Activated naive CD8-positive, alpha-beta T cell (primary cell): Measurements from ENCODE around the gene MAPK7.

Experiments used
- H3K27ac Mint-ChIP-seq: one replicate; pipeline ENCODE4 v1.8.0; 2021; ENCODE audit warnings: mixed read lengths
- H3K27me3 Mint-ChIP-seq: one replicate; pipeline ENCODE4 v1.8.0; 2021; ENCODE audit warnings: mixed read lengths
- H3K36me3 Mint-ChIP-seq: one replicate; pipeline ENCODE4 v1.8.0; 2021; ENCODE audit warnings: mixed read lengths
- H3K4me1 Mint-ChIP-seq: one replicate; pipeline ENCODE4 v1.8.0; 2021; ENCODE audit warnings: low read depth, mixed read lengths
- H3K4me3 Mint-ChIP-seq: one replicate; pipeline ENCODE4 v1.8.0; 2021; ENCODE audit warnings: mild to moderate bottlenecking, mixed read lengths
- H3K9me3 Mint-ChIP-seq: one replicate; pipeline ENCODE4 v1.8.0; 2021; ENCODE audit warnings: low read depth, mixed read lengths

Gene MAPK7

DNA sequence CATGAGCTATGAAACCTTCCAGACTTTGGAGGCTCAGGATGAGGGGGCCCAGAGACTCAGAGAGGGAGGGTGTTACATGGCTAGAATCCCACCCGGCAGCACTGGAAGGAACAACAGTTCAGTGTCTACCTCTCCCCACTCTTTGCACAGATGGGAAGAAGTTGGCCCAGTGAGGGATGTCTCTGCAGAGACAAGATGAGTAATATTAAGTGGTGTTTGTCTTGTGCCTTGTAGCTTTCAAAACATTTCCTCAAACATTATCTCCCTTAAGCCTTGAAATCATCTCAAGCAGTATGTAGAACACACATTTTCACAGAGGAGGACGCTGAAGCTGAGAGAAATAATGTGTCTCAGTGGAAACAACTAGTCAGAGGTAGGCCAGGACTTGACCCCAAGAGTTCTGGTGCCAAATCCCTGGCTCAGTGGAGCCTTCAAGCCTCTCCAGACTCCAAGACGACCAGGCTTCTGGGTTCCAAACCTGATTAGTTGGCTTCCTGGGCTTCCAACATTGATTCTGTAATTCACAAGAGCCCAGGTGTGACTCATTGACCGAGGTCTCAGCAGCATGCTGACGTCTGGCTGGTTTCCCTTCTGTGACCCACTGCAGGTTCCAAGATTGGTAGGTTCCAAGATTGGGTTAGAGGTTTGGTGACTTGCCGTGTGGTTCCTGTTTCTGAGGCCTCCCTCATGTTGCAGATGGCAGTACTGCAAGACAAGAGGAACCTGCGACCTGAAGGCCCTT lies 40.1 kb downstream of the MAPK7 start:
- no peak overlapping the region for H3K27ac Mint-ChIP-seq
- no peaks in the 10 kb centered on the region for H3K9me3 Mint-ChIP-seq
- peaks cover 2% of the 10 kb centered on the region for H3K27me3 Mint-ChIP-seq
- H3K4me3 Mint-ChIP-seq = no peak overlapping the region
- no peaks in the 10 kb centered on the region for H3K4me1 Mint-ChIP-seq
- no peaks in the 10 kb centered on the region for H3K36me3 Mint-ChIP-seq

DNA sequence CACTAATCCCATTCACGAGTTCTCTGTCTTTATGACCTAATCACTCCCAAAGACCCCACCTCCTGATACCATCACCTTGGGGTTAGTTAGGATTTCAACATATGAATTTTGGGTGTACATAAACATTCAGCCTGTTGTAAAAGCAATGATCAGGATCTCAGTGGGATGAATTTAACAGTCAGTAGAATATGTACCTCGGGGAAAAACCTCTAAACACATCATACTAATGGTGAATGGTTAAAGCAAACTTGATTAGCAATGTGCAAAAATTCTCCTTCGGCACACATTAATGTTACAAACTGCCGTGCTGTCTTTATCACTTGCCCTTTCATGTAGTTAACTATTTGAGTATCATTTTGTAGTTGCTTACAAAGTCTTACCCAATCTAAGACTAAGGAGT lies 42.9 kb downstream of the MAPK7 start:
- no peaks in the 10 kb centered on the region for H3K36me3 Mint-ChIP-seq
- no peak overlapping the region for H3K27ac Mint-ChIP-seq
- H3K4me3 Mint-ChIP-seq = no peak overlapping the region
- H3K27me3 Mint-ChIP-seq = peaks cover 2% of the 10 kb centered on the region
- H3K9me3 Mint-ChIP-seq = no peaks in the 10 kb centered on the region
- no peaks in the 10 kb centered on the region for H3K4me1 Mint-ChIP-seq

- Mint-ChIP-seq H3K27ac (no peak overlapping the region), H3K4me3 (no peak overlapping the region), H3K9me3 (no peaks in the 10 kb centered on the region), H3K4me1 (no peaks in the 10 kb centered on the region), H3K36me3 (no peaks in the 10 kb centered on the region), H3K27me3 (peaks cover 4% of the 10 kb centered on the region)
Measured at GRCh38 chr17:19421926-19422325, 43.6 kb downstream of the MAPK7 start.

- Mint-ChIP-seq H3K4me3 (no peak overlapping the region), H3K27me3 (peaks cover 4% of the 10 kb centered on the region), H3K9me3 (no peaks in the 10 kb centered on the region), H3K36me3 (no peaks in the 10 kb centered on the region), H3K27ac (no peak overlapping the region), H3K4me1 (no peaks in the 10 kb centered on the region)
Measured at GRCh38 chr17:19424934-19425868, 46.9 kb downstream of the MAPK7 start.

- H3K27me3 Mint-ChIP-seq = peaks cover 4% of the 10 kb centered on the region
- no peaks in the 10 kb centered on the region for H3K4me1 Mint-ChIP-seq
- no peaks in the 10 kb centered on the region for H3K36me3 Mint-ChIP-seq
- H3K4me3 Mint-ChIP-seq = no peak overlapping the region
- H3K9me3 Mint-ChIP-seq = no peaks in the 10 kb centered on the region
- H3K27ac Mint-ChIP-seq = no peak overlapping the region
Measured at GRCh38 chr17:19426631-19427030, 48.3 kb downstream of the MAPK7 start.

GRCh38 chr17:19431691-19432090 lies 53.4 kb downstream of the MAPK7 start:
- H3K4me3 Mint-ChIP-seq = no peak overlapping the region
- H3K9me3 Mint-ChIP-seq = no peaks in the 10 kb centered on the region
- peaks cover 2% of the 10 kb centered on the region for H3K27me3 Mint-ChIP-seq
- H3K27ac Mint-ChIP-seq = no peak overlapping the region
- H3K36me3 Mint-ChIP-seq = no peaks in the 10 kb centered on the region
- H3K4me1 Mint-ChIP-seq = no peaks in the 10 kb centered on the region
